Osteoblast (primary cell): ENCODE results near the gene ADI1. TPM values are rescaled to one million over a fixed set of nuclear protein-coding genes. Genes with fewer than 3 reads are reported as not detected.

Experiments used
- DNase-seq: peaks from one replicate; pipeline ENCODE4 v3.0.0; 2011; ENCODE audit warnings: low spot score, mixed read lengths; ENCODE audit not compliant: insufficient read length; ENCODE audit errors: missing footprints
- H2AFZ ChIP-seq: 2 replicates; pipeline ENCODE4 v1.6.0; 2011; ENCODE audit warnings: mild to moderate bottlenecking, low read length
- H3K27ac ChIP-seq: 2 replicates; pipeline ENCODE4 v1.5.1; 2011; ENCODE audit warnings: mild to moderate bottlenecking, low read depth, low read length, moderate library complexity
- H3K27me3 ChIP-seq: 2 replicates; pipeline ENCODE4 v1.6.0; 2012; ENCODE audit warnings: mild to moderate bottlenecking, control low read depth, inconsistent platforms, low read length, moderate library complexity; ENCODE audit not compliant: insufficient read depth
- H3K36me3 ChIP-seq: 2 replicates; pipeline ENCODE4 v1.5.1; 2011; ENCODE audit warnings: mild to moderate bottlenecking, low read length, control low read depth, moderate library complexity; ENCODE audit not compliant: insufficient read depth
- H3K4me1 ChIP-seq: 2 replicates; pipeline ENCODE4 v1.5.1; 2011; ENCODE audit warnings: mild to moderate bottlenecking, low read length, control low read depth, moderate library complexity; ENCODE audit not compliant: insufficient read depth
- H3K4me2 ChIP-seq: 2 replicates; pipeline ENCODE4 v1.6.0; 2011; ENCODE audit warnings: mild to moderate bottlenecking, low read length; ENCODE audit not compliant: insufficient read depth
- H3K4me3 ChIP-seq: fragments of 200-600 bp; sonication (generic); 3 replicates; pipeline ENCODE4 v1.5.1; 2012; ENCODE audit warnings: mild to moderate bottlenecking, low read length, inconsistent platforms; ENCODE audit not compliant: insufficient read depth
- H3K79me2 ChIP-seq: 2 replicates; pipeline ENCODE4 v1.6.0; 2012; ENCODE audit warnings: mild to moderate bottlenecking, low read length, control low read depth, inconsistent platforms; ENCODE audit not compliant: insufficient read depth
- H3K9me3 ChIP-seq: 2 replicates; pipeline ENCODE4 v1.5.1; 2011; ENCODE audit warnings: low read depth, low read length, control low read depth
- H4K20me1 ChIP-seq: 2 replicates; pipeline ENCODE4 v1.6.0; 2012; ENCODE audit warnings: mild to moderate bottlenecking, low read length, control low read depth; ENCODE audit not compliant: insufficient read depth
- total RNA-seq: library from RNA; depleted of rRNA; stranded (reverse); fragments of >200 nt; gene quantifications from 2 replicates; pipeline ENCODE4 v1.2.3, GENCODE V29; 2012
- TF ChIP-seq, protein P1 (sequence below): IDR thresholded peaks from 2 replicates; pipeline ENCODE4 v1.5.1; 2011; ENCODE audit warnings: mild to moderate bottlenecking, low read depth, low read length, moderate library complexity; ENCODE audit errors: extremely low read depth

ADI1 gene
- total RNA-seq, 1 donor: 55.4 TPM

DNA sequence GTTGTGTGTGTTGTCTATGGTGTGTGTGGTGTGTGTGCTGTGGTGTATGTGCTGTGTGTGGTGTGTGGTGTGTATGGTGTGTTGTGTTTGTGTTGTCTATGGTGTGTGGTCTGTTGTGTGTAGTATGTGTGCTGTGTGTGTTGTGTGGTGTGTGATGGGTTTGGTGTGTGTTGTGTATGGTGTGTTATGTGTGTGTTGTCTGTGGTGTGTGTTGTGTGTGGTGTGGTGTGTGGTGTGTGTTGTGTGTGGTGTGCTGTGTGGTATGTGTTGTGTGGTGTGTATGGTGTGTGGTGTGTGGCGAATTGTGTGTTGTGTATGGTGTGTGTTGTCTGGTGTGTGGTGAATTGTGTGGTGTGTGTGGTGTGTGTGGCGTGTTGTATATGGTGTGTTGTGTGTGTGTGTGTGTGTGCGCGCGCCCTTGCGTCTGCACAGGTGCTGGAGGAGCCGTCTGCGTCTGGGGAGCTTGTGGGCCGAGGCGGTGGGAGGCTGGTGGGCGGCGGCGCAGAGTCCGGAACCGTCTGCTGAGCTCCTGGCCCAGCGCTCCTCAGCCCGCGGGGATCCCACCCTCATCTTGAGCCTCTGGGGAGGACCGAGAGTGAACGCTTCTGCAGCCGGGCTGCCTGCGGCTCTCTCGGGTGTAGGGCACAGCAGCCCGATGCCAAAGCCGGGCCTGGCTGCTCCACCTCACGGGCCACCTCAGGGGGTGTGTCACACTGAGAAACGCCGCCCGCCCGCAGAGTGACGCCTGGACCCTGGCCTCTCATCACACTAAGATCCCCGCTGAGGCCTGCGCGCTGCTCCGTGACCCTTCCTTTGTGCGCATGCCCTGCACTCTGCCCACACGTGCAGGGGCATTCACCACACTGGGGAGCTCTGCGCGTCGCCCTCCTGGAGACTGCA lies 8.8 kb upstream of the ADI1 start:
- Histone ChIP-seq H4K20me1 (no peaks in the 10 kb centered on the region), H3K9me3 (no peaks in the 10 kb centered on the region), H3K27ac (no peak overlapping the region), H3K4me1 (peaks cover 16% of the 10 kb centered on the region), H3K27me3 (no peaks in the 10 kb centered on the region), H3K4me3 (no peak overlapping the region), H3K4me2 (no peak overlapping the region), H2AFZ (no peak overlapping the region), H3K79me2 (no peaks in the 10 kb centered on the region), H3K36me3 (no peaks in the 10 kb centered on the region)
- no peak for DNase-seq
- TF ChIP-seq, protein P1, sequence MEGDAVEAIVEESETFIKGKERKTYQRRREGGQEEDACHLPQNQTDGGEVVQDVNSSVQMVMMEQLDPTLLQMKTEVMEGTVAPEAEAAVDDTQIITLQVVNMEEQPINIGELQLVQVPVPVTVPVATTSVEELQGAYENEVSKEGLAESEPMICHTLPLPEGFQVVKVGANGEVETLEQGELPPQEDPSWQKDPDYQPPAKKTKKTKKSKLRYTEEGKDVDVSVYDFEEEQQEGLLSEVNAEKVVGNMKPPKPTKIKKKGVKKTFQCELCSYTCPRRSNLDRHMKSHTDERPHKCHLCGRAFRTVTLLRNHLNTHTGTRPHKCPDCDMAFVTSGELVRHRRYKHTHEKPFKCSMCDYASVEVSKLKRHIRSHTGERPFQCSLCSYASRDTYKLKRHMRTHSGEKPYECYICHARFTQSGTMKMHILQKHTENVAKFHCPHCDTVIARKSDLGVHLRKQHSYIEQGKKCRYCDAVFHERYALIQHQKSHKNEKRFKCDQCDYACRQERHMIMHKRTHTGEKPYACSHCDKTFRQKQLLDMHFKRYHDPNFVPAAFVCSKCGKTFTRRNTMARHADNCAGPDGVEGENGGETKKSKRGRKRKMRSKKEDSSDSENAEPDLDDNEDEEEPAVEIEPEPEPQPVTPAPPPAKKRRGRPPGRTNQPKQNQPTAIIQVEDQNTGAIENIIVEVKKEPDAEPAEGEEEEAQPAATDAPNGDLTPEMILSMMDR: no peak

DNA sequence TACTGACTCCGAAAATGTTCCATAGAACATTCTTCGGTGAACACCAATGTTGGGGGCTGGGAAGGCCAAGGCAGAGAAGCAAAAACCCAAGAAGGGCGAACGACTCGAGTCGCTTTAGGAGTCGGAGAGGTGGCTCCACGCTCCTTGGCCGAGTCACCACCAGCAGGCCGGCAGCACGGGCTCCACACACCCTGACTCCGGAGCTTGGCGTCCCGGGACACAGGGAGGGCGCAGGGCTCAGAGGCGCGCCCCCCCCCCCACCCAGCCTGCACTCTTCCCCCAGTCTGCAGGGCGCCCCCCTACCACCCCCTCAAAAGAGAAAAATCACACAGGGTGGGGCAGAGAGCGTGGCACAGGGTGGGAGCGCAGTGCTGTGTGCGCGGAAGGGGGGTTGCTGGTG lies 7.5 kb upstream of the ADI1 start:
- DNase-seq: no peak
- Histone ChIP-seq H3K27me3 (no peaks in the 10 kb centered on the region), H4K20me1 (no peaks in the 10 kb centered on the region), H3K4me3 (no peak overlapping the region), H3K4me1 (peaks cover 17% of the 10 kb centered on the region), H3K79me2 (no peaks in the 10 kb centered on the region), H2AFZ (no peak overlapping the region), H3K9me3 (no peaks in the 10 kb centered on the region), H3K4me2 (no peak overlapping the region), H3K36me3 (no peaks in the 10 kb centered on the region), H3K27ac (no peak overlapping the region)
- TF ChIP-seq, protein P1: no peak

DNA sequence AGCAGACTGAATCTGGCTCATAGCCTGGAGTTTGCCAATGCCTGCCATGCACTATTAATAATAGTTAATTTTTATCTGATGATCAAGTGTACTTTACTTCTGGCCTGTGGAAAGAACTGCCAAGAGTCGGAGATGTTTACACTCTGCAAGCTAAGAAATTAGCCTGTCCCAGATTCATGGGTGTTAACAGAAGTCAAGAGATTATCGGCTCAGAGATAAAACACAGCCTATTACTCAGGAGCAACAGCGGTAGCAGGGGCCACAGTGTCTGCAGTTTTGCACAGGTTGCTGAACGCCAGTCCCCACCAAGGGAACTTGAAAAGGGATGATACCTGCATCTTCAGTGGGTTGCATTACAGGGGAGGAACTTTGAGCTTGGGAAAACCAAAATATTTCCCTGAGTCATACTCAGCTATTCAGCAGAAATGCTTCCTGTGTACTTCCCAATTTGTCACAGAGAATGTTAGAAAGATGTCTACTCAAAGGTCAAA lies 4.3 kb upstream of the ADI1 start:
- peaks cover 24% of the 10 kb centered on the region for H3K4me1 ChIP-seq
- TF ChIP-seq, protein P1: no peak
- H3K79me2 ChIP-seq: no peaks in the 10 kb centered on the region
- no peak overlapping the region for H3K4me3 ChIP-seq
- no peak overlapping the region for H2AFZ ChIP-seq
- H3K4me2 ChIP-seq: peak overlapping the region; percentile 41
- no peaks in the 10 kb centered on the region for H3K36me3 ChIP-seq
- no peaks in the 10 kb centered on the region for H3K27me3 ChIP-seq
- H3K9me3 ChIP-seq: no peaks in the 10 kb centered on the region
- peak; percentile 91 for DNase-seq
- H3K27ac ChIP-seq: no peak overlapping the region
- H4K20me1 ChIP-seq: no peaks in the 10 kb centered on the region

DNA sequence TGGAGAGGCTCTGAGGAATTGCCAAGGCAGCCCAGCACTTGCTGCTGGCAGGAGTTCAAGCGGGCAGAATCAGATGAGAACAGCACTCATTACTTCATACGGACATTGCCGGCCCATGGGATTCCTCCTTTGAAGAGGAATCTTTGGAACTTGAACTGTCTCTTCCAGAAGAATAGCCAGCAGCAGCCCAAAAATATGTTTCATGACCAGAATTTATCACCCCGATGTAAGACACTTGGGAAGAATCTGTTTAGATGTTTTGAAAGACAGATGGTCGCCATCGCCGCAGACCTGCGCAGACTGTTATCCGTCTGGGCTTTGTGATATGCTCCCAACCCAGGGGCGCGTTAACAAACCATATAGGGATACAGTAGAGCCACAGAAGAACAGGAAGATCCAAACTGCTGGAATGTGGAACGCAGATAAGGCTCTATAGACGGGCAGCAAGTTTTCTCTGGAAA lies 3.7 kb upstream of the ADI1 start:
- TF ChIP-seq, protein P1: no peak
- no peak overlapping the region for H3K27ac ChIP-seq
- peaks cover 27% of the 10 kb centered on the region for H3K4me1 ChIP-seq
- H4K20me1 ChIP-seq: no peaks in the 10 kb centered on the region
- no peak overlapping the region for H3K4me3 ChIP-seq
- no peak overlapping the region for H3K4me2 ChIP-seq
- no peaks in the 10 kb centered on the region for H3K27me3 ChIP-seq
- H2AFZ ChIP-seq: no peak overlapping the region
- DNase-seq: no peak
- H3K9me3 ChIP-seq: no peaks in the 10 kb centered on the region
- H3K36me3 ChIP-seq: no peaks in the 10 kb centered on the region
- peaks cover 6% of the 10 kb centered on the region for H3K79me2 ChIP-seq
